Mesendoderm (in vitro differentiated cells): Measurements from ENCODE around the gene NAV2.
A peak's percentile ranks its signal among the peaks of the same experiment; 100 is the strongest.

ENCODE experiments used
- DNase-seq: peaks from one replicate; pipeline ENCODE4 v3.0.0; 2013
- H2AK5ac ChIP-seq: 2 replicates; pipeline ENCODE4 v1.6.1; 2013; ENCODE audit warnings: low read length, inconsistent platforms
- H2BK120ac ChIP-seq: 2 replicates; pipeline ENCODE4 v1.6.1; 2013; ENCODE audit warnings: low read depth, mild to moderate bottlenecking, low read length, moderate library complexity, mixed read lengths
- H2BK15ac ChIP-seq: replicated peaks from 2 replicates; pipeline ENCODE4 v1.6.1; 2013; ENCODE audit warnings: low read depth, mild to moderate bottlenecking, moderate library complexity
- H2BK5ac ChIP-seq: 2 replicates; pipeline ENCODE4 v1.6.1; 2013; ENCODE audit warnings: low read length, inconsistent platforms
- H3K18ac ChIP-seq: 2 replicates; pipeline ENCODE4 v1.6.1; 2013; ENCODE audit warnings: mild to moderate bottlenecking, low read length, mixed read lengths
- H3K23ac ChIP-seq: one replicate; pipeline ENCODE4 v1.6.1; 2013; ENCODE audit warnings: low read length
- H3K27ac ChIP-seq: 2 replicates; pipeline ENCODE4 v1.5.1; 2013; ENCODE audit warnings: low read depth, mild to moderate bottlenecking, inconsistent platforms, low read length, moderate library complexity
- H3K27me3 ChIP-seq: 2 replicates; pipeline ENCODE4 v1.6.1; 2013; ENCODE audit warnings: low read length, control low read depth, mild to moderate bottlenecking, inconsistent platforms; ENCODE audit not compliant: insufficient read depth, poor library complexity
- H3K36me3 ChIP-seq: 2 replicates; pipeline ENCODE4 v1.6.1; 2013; ENCODE audit warnings: low read length, inconsistent platforms; ENCODE audit not compliant: control insufficient read depth, insufficient read depth
- H3K4ac ChIP-seq: one replicate; pipeline ENCODE4 v1.6.1; 2013; ENCODE audit warnings: low read depth, mild to moderate bottlenecking, low read length, moderate library complexity
- H3K4me1 ChIP-seq: 2 replicates; pipeline ENCODE4 v1.6.1; 2013; ENCODE audit warnings: low read depth, low read length, inconsistent platforms; ENCODE audit not compliant: control insufficient read depth
- H3K4me2 ChIP-seq: 2 replicates; pipeline ENCODE4 v1.6.1; 2013; ENCODE audit warnings: low read length
- H3K4me3 ChIP-seq: 2 replicates; pipeline ENCODE4 v1.5.1; 2013; ENCODE audit warnings: mild to moderate bottlenecking, low read length
- H3K56ac ChIP-seq: one replicate; pipeline ENCODE4 v1.6.1; 2013; ENCODE audit warnings: low read length
- H3K79me1 ChIP-seq: 2 replicates; pipeline ENCODE4 v1.6.1; 2013; ENCODE audit warnings: low read length, inconsistent platforms
- H3K79me2 ChIP-seq: 2 replicates; pipeline ENCODE4 v1.6.1; 2013; ENCODE audit warnings: mild to moderate bottlenecking, low read length; ENCODE audit not compliant: control insufficient read depth, insufficient read depth
- H3K9ac ChIP-seq: 2 replicates; pipeline ENCODE4 v1.6.1; 2013; ENCODE audit warnings: low read length, inconsistent platforms
- H4K5ac ChIP-seq: one replicate; pipeline ENCODE4 v1.6.1; 2013; ENCODE audit warnings: low read length
- H4K8ac ChIP-seq: one replicate; pipeline ENCODE4 v1.6.1; 2013; ENCODE audit warnings: low read depth, mild to moderate bottlenecking, control low read depth, low read length, moderate library complexity
- WGBS: extraction: QIAGEN DNeasy Blood & Tissue Kit; methylation state at CpG from one replicate; pipeline ENCODE4 v1.1.7; 2013; ENCODE audit warnings: low lambda C conversion rate, missing lambda C conversion rate; ENCODE audit not compliant: insufficient coverage; ENCODE audit errors: extremely low coverage; 5-methylcytosine and 5-hydroxymethylcytosine counted together

NAV2 gene

DNA sequence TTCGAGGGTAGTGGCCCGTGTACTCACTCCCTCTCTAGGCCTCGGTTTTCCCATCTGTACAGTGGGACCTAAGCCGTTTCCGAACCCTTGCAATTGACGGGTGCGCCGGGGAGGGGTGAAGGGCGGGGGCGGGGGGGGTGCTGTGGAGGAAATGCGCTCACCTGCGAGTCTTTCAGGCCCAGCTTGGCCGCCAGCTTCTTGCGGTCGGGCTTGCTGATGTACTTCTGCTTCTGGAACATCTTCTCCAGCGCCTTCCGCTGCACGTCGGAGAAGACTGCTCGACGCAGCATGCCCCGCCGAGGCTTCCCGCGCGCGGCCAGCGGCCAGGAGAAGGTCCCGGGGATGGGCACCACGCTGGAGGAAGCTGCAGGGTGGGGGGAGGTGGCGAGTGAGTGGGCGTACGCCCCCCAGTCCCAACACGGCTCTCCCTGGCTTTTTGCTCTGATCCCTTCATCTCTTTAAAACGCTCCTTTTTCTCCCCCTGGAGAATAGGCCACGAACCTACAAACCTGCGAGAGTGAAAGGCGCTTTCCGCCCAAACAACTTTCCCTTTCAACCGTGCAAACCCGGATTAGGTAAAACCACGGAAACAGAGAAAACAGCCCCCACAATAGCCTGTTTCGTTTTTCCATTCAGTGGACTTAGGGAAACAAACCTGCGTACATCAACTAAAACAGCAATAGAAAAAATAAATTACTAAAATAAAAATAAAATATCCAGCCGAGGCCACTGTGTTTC, 444.4 kb downstream of the NAV2 start:
- no peak overlapping the region for H3K56ac ChIP-seq
- WGBS: no CpG with 5 or more reads among the region's 45 CpGs
- peak overlapping the region; percentile 63 for H3K4me2 ChIP-seq
- no peaks in the 10 kb centered on the region for H3K79me2 ChIP-seq
- no peak overlapping the region for H3K23ac ChIP-seq
- H4K5ac ChIP-seq: no peak overlapping the region
- peaks cover 6% of the 10 kb centered on the region for H3K4me1 ChIP-seq
- H3K27me3 ChIP-seq: peaks cover 63% of the 10 kb centered on the region
- H2AK5ac ChIP-seq: no peak overlapping the region
- H3K4ac ChIP-seq: no peak overlapping the region
- H3K79me1 ChIP-seq: no peaks in the 10 kb centered on the region
- no peak overlapping the region for H3K18ac ChIP-seq
- H2BK5ac ChIP-seq: no peak overlapping the region
- no peak overlapping the region for H2BK15ac ChIP-seq
- H2BK120ac ChIP-seq: no peak overlapping the region
- H4K8ac ChIP-seq: no peak overlapping the region
- no peak overlapping the region for H3K27ac ChIP-seq
- H3K4me3 ChIP-seq: no peak overlapping the region
- no peak overlapping the region for H3K9ac ChIP-seq
- DNase-seq: peak; percentile 24
- no peaks in the 10 kb centered on the region for H3K36me3 ChIP-seq

DNA sequence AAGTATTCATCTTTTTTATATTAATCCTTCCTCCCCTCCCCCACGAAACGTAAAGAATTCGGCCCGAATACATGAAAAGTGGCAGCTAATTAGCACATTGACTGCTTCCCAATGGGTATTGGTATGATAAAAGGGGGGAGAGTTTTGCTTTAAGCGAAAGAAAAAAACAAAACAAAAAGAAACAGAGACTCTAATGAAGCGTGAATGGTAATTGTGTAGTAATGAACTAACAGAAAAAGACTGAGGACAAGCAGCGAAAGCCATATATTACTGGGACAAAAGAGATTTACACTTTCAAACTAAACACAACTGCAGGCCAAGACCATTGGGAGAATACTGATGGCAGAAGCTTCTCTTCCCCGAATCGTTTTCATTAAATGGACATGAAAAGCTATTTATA, 445.1 kb downstream of the NAV2 start:
- Histone ChIP-seq H2AK5ac (no peak overlapping the region), H3K9ac (no peak overlapping the region), H3K79me2 (no peaks in the 10 kb centered on the region), H2BK5ac (no peak overlapping the region), H4K8ac (no peak overlapping the region), H3K27ac (no peak overlapping the region), H3K27me3 (peaks cover 68% of the 10 kb centered on the region), H3K56ac (no peak overlapping the region), H3K79me1 (no peaks in the 10 kb centered on the region), H4K5ac (no peak overlapping the region), H3K18ac (no peak overlapping the region), H3K4me1 (peaks cover 6% of the 10 kb centered on the region), H3K4me3 (no peak overlapping the region), H3K36me3 (no peaks in the 10 kb centered on the region), H3K4me2 (no peak overlapping the region), H3K23ac (no peak overlapping the region), H3K4ac (no peak overlapping the region), H2BK120ac (no peak overlapping the region), H2BK15ac (no peak overlapping the region)
- no CpG with 5 or more reads among the region's 9 CpGs for WGBS
- no peak for DNase-seq

- Histone ChIP-seq H3K79me1 (no peaks in the 10 kb centered on the region), H3K27me3 (peaks cover 72% of the 10 kb centered on the region), H3K4me2 (no peak overlapping the region), H3K9ac (no peak overlapping the region), H2AK5ac (no peak overlapping the region), H3K18ac (no peak overlapping the region), H4K8ac (no peak overlapping the region), H3K56ac (no peak overlapping the region), H3K4me3 (no peak overlapping the region), H3K79me2 (no peaks in the 10 kb centered on the region), H3K27ac (no peak overlapping the region), H3K36me3 (no peaks in the 10 kb centered on the region), H3K23ac (no peak overlapping the region), H2BK5ac (no peak overlapping the region), H4K5ac (no peak overlapping the region), H3K4me1 (peaks cover 6% of the 10 kb centered on the region), H2BK15ac (no peak overlapping the region), H2BK120ac (no peak overlapping the region), H3K4ac (no peak overlapping the region)
- peak; percentile 88 for DNase-seq
- WGBS: no CpG with 5 or more reads among the region's 33 CpGs
Observed at GRCh38 chr11:20158597-20159257, 446.1 kb downstream of the NAV2 start.

DNA sequence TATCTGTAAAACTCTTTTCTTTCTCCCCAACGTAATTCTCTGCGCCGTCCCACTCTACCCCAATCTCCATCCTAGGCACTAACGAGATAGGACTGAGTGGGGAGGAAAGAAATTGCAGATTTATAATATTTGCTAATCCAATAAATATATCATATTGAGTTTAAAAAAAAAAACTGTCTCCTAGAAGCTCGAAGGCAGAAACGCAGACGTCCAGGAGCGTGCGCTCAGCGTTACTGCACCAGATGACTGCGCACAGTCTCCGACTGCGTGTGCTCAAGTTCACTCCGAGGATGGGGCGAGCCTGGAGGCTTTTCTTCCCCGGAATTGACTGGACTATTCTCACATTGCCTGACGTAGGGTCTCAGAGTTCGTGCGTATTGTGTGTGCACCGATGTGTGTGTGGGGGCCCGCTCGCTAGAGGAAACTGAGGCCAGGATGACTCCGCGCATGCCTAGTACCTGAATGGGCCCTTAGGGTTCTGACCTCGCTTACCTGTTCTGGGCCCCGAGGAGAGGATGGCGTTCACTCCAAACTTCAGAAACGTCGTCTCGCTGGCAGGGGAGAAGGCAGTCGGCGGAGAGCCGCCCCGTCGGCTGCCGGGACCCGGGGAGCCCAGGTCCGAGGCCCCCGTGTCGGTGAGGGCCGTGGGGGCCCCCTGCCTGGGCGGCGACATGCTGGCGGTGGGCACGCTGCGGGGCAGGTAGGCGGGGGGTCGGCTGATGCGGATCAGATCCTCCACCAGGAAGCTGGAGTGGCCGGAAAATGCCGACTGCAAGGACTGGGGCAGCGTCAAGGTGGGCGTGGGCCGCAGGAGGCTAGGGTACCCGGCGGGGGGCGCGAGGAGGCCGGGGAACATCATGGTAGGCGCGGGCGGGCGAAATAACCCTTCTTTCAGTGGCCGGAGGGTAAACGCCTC, 447.1 kb downstream of the NAV2 start:
- Histone ChIP-seq H2BK120ac (no peak overlapping the region), H3K79me2 (no peaks in the 10 kb centered on the region), H3K4me3 (no peak overlapping the region), H3K4me2 (no peak overlapping the region), H4K5ac (no peak overlapping the region), H2BK5ac (no peak overlapping the region), H3K9ac (no peak overlapping the region), H3K18ac (no peak overlapping the region), H3K27ac (no peak overlapping the region), H3K79me1 (no peaks in the 10 kb centered on the region), H3K56ac (no peak overlapping the region), H3K23ac (no peak overlapping the region), H3K27me3 (peaks cover 80% of the 10 kb centered on the region), H3K36me3 (no peaks in the 10 kb centered on the region), H2AK5ac (no peak overlapping the region), H3K4ac (no peak overlapping the region), H2BK15ac (no peak overlapping the region), H3K4me1 (peaks cover 6% of the 10 kb centered on the region), H4K8ac (no peak overlapping the region)
- DNase-seq: no peak
- WGBS: no CpG with 5 or more reads among the region's 65 CpGs

GRCh38 chr11:20160425-20161229, 448.0 kb downstream of the NAV2 start, which contains the start of gene DBX1:
Gene DBX1, minus strand, starts transcription at chr11:20160475. Its CDS starts 151 bp downstream, at chr11:20160324.
- H3K27me3 ChIP-seq: peaks cover 79% of the 10 kb centered on the region
- H3K4ac ChIP-seq: no peak within 1 kb of the TSS
- no peak within 1 kb of the TSS for H2BK5ac ChIP-seq
- no peak within 1 kb of the TSS for H2BK15ac ChIP-seq
- H3K36me3 ChIP-seq: no peaks in the 10 kb centered on the region
- no CpG with 5 or more reads among the region's 30 CpGs for WGBS
- H3K56ac ChIP-seq: no peak within 1 kb of the TSS
- no peaks in the 10 kb centered on the region for H3K79me2 ChIP-seq
- H3K23ac ChIP-seq: no peak within 1 kb of the TSS
- no peak within 1 kb of the TSS for H3K18ac ChIP-seq
- no peak within 1 kb of the TSS for H3K4me2 ChIP-seq
- no peak within 1 kb of the TSS for H4K8ac ChIP-seq
- no peak within 1 kb of the TSS for H3K9ac ChIP-seq
- no peak within 1 kb of the TSS for H4K5ac ChIP-seq
- H2BK120ac ChIP-seq: no peak within 1 kb of the TSS
- H3K79me1 ChIP-seq: no peaks in the 10 kb centered on the region
- DNase-seq: no peak
- peaks cover 6% of the 10 kb centered on the region for H3K4me1 ChIP-seq
- no peak within 1 kb of the TSS for H3K27ac ChIP-seq
- no peak within 1 kb of the TSS for H3K4me3 ChIP-seq
- H2AK5ac ChIP-seq: no peak within 1 kb of the TSS
